A673 (cell line): ENCODE measurements around the gene LDHD. TPM values are rescaled to one million over a fixed set of nuclear protein-coding genes. Genes with fewer than 3 reads are reported as not detected.

ENCODE experiments used
- BruUV-seq: library from RNA; stranded (reverse); fragments of 400-500 nt; replicated peaks from 2 replicates; lab custom pipeline; 2021; lab: Mats Ljungman, UMichigan
- CTCF ChIA-PET: fragments of 300-600 bp; sonication (Branson Sonifier 250); formaldehyde crosslinking; loops from one replicate; lab custom pipeline; 2022; ENCODE audit warnings: antibody characterized with exemption; lab: Charles Lee
- POLR2A ChIA-PET: fragments of 300-600 bp; sonication (Branson Sonifier 250); formaldehyde crosslinking; loops from one replicate; lab custom pipeline; 2022; ENCODE audit warnings: antibody characterized with exemption; ENCODE audit not compliant: low non-redundant PET; lab: Charles Lee
- DNase-seq: peaks from one replicate; pipeline ENCODE4 v3.0.0-alpha.2; 2015; ENCODE audit warnings: low spot score
- H3K27ac ChIP-seq: fragments of 200-600 bp; sonication (generic); 2 replicates; pipeline ENCODE4 v1.5.1; 2016; ENCODE audit warnings: mixed run types, low read depth, mild to moderate bottlenecking, mixed read lengths, antibody characterized with exemption, low read length; ENCODE audit not compliant: poor library complexity, severe bottlenecking
- H3K27me3 ChIP-seq: fragments of 200-600 bp; sonication (generic); replicated peaks from 2 replicates; pipeline ENCODE4 v1.6.1; 2017; ENCODE audit warnings: mixed run types, low read depth, mild to moderate bottlenecking, mixed read lengths, antibody characterized with exemption, low read length; ENCODE audit not compliant: insufficient read depth, poor library complexity
- H3K36me3 ChIP-seq: fragments of 200-600 bp; sonication (generic); 2 replicates; pipeline ENCODE4 v1.6.1; 2016; ENCODE audit warnings: mixed run types, mild to moderate bottlenecking, mixed read lengths, antibody characterized with exemption, low read length; ENCODE audit not compliant: insufficient read depth, poor library complexity, severe bottlenecking
- H3K4me1 ChIP-seq: fragments of 200-600 bp; sonication (generic); 2 replicates; pipeline ENCODE4 v1.6.1; 2017; ENCODE audit warnings: mixed run types, mild to moderate bottlenecking, mixed read lengths, antibody characterized with exemption, low read length; ENCODE audit not compliant: insufficient read depth, poor library complexity, severe bottlenecking
- H3K4me3 ChIP-seq: fragments of 200-600 bp; sonication (generic); 2 replicates; pipeline ENCODE4 v1.5.1; 2016; ENCODE audit warnings: low read depth, mixed run types, mild to moderate bottlenecking, mixed read lengths, low read length; ENCODE audit not compliant: poor library complexity, severe bottlenecking
- H3K9me3 ChIP-seq: fragments of 200-600 bp; sonication (generic); 2 replicates; pipeline ENCODE4 v1.6.1; 2016; ENCODE audit warnings: mixed run types, low read depth, mild to moderate bottlenecking, mixed read lengths, antibody characterized with exemption, low read length; ENCODE audit not compliant: poor library complexity, severe bottlenecking
- CTCF ChIP-seq: fragments of 300-800, 200-600 bp; sonication (generic); conservative IDR thresholded peaks from 2 replicates; pipeline ENCODE4 v1.5.1; 2017; ENCODE audit warnings: low read depth, mild to moderate bottlenecking, antibody characterized with exemption, low read length, moderate library complexity, mixed read lengths
- EZH2 ChIP-seq: fragments of 200-600 bp; sonication (generic); IDR thresholded peaks from 2 replicates; pipeline ENCODE4 v1.6.1; 2017; ENCODE audit warnings: borderline replicate concordance, low read depth, mild to moderate bottlenecking, mixed read lengths, antibody characterized with exemption, low read length; ENCODE audit not compliant: poor library complexity, severe bottlenecking
- intact Hi-C: fragments of 100-400 bp; cut with micrococcal nuclease; formaldehyde crosslinking; loops from one replicate; pipeline ENCODE4 v1.10.0; 2022; ENCODE audit not compliant: unreplicated experiment
- total RNA-seq: library from RNA; stranded (reverse); gene quantifications from 2 replicates; pipeline ENCODE4 v1.2.3, GENCODE V29; 2021

LDHD gene
- total RNA-seq, 1 experiment from 2014 or later = not detected

- no peaks in the 10 kb centered on the region for H3K9me3 ChIP-seq
- ChIA-PET CTCF (no interaction called here), POLR2A (no interaction called here)
- TF ChIP-seq CTCF (0 out of 2 replicates have a peak, but pooled peaks have one; percentile 32), EZH2 (no peak)
- H3K36me3 ChIP-seq = no peaks in the 10 kb centered on the region
- H3K27me3 ChIP-seq = no peaks in the 10 kb centered on the region
- no peak overlapping the region for H3K27ac ChIP-seq
- no peak overlapping the region for H3K4me3 ChIP-seq
- peaks cover 23% of the 10 kb centered on the region for H3K4me1 ChIP-seq
- no peak for DNase-seq
- intact Hi-C loops = no loop called here
- BruUV-seq = no TSS peak
These were observed 19.9 kb downstream of the LDHD start for GRCh38 chr16:75096656-75097055.

GRCh38 chr16:75095204-75095621, 21.4 kb downstream of the LDHD start:
- Histone ChIP-seq H3K9me3 (no peaks in the 10 kb centered on the region), H3K4me1 (peaks cover 17% of the 10 kb centered on the region), H3K4me3 (no peak overlapping the region), H3K27ac (no peak overlapping the region), H3K27me3 (no peaks in the 10 kb centered on the region), H3K36me3 (no peaks in the 10 kb centered on the region)
- ChIA-PET POLR2A (no interaction called here), CTCF (no interaction called here)
- TF ChIP-seq EZH2 (no peak), CTCF (no peak)
- BruUV-seq = no TSS peak
- intact Hi-C loops = no loop called here
- no peak for DNase-seq

GRCh38 chr16:75093598-75094540, 22.7 kb downstream of the LDHD start:
- no peak overlapping the region for H3K27ac ChIP-seq
- CTCF ChIA-PET = no interaction called here
- H3K27me3 ChIP-seq = no peaks in the 10 kb centered on the region
- H3K4me1 ChIP-seq = peaks cover 4% of the 10 kb centered on the region
- no peak overlapping the region for H3K4me3 ChIP-seq
- POLR2A ChIA-PET = no interaction called here
- no TSS peak for BruUV-seq
- no peak for TF ChIP-seq EZH2
- TF ChIP-seq CTCF = no peak
- no peaks in the 10 kb centered on the region for H3K36me3 ChIP-seq
- DNase-seq = no peak
- H3K9me3 ChIP-seq = no peaks in the 10 kb centered on the region
- intact Hi-C loops = no loop called here
